ENCODE results near the gene VASH1. TPM values are rescaled to one million over a fixed set of nuclear protein-coding genes. Genes with fewer than 3 reads are reported as not detected.

The VASH1 gene
- polyA plus RNA-seq, 1 donor, result 16.4 TPM

- peaks cover 10% of the 10 kb centered on the region for H3K4me1 ChIP-seq (ENCODE audit: control insufficient read depth, insufficient read depth, low read length)
- H3K27me3 ChIP-seq (ENCODE audit: control insufficient read depth, insufficient read depth, low read length), result no peaks in the 10 kb centered on the region
- no peak overlapping the region for H3K4me3 ChIP-seq (ENCODE audit: low read length)
- WGBS (ENCODE audit: insufficient coverage, low lambda C conversion rate), result no CpG with 5 or more reads among the region's 4 CpGs
- no peak for DNase-seq
- no peak overlapping the region for H3K27ac ChIP-seq (ENCODE audit: low read length)
- no peaks in the 10 kb centered on the region for H3K9me3 ChIP-seq (ENCODE audit: control insufficient read depth, low read depth, low read length)
- H3K36me3 ChIP-seq (ENCODE audit: control insufficient read depth, insufficient read depth, low read length), result no peaks in the 10 kb centered on the region
Measured at GRCh38 chr14:76830556-76830955, 69.3 kb downstream of the VASH1 start.

GRCh38 chr14:76832503-76832988 is 71.3 kb downstream of the VASH1 start:
- Histone ChIP-seq H3K4me1 (ENCODE audit: control insufficient read depth, insufficient read depth, low read length) (peaks cover 10% of the 10 kb centered on the region), H3K27ac (ENCODE audit: low read length) (peak overlapping the region; percentile 51), H3K36me3 (ENCODE audit: control insufficient read depth, insufficient read depth, low read length) (no peaks in the 10 kb centered on the region), H3K9me3 (ENCODE audit: control insufficient read depth, low read depth, low read length) (no peaks in the 10 kb centered on the region), H3K4me3 (ENCODE audit: low read length) (no peak overlapping the region), H3K27me3 (ENCODE audit: control insufficient read depth, insufficient read depth, low read length) (no peaks in the 10 kb centered on the region)
- peak; percentile 72 to 83 for DNase-seq
- WGBS (ENCODE audit: insufficient coverage, low lambda C conversion rate), result no CpG with 5 or more reads among the region's 1 CpG

Other genes starting within 250 kb of the VASH1 start
- 29.2 TPM for gene ANGEL1, start 51.4 kb downstream of the VASH1 start, polyA plus RNA-seq
- not detected for gene LRRC74A, start 64.9 kb downstream of the VASH1 start, polyA plus RNA-seq

All from large intestine (tissue), 3 donors.